VCaP (cell line): ENCODE measurements around the gene PMS1.

ENCODE experiments used
- H3K27ac ChIP-seq: fragments of 450-650 bp; 2 replicates; pipeline ENCODE4 v1.5.1; 2017
- CTCF ChIP-seq: fragments of 450-650 bp; conservative IDR thresholded peaks from 2 replicates; pipeline ENCODE4 v1.5.1; 2017; ENCODE audit warnings: mild to moderate bottlenecking, moderate library complexity

Gene PMS1

GRCh38 chr2:189835855-189836558 lies 51.8 kb downstream of the PMS1 start:
- TF ChIP-seq CTCF = no peak
- H3K27ac ChIP-seq = no peak overlapping the region; the same call in 1 of the 2 replicates

DNA sequence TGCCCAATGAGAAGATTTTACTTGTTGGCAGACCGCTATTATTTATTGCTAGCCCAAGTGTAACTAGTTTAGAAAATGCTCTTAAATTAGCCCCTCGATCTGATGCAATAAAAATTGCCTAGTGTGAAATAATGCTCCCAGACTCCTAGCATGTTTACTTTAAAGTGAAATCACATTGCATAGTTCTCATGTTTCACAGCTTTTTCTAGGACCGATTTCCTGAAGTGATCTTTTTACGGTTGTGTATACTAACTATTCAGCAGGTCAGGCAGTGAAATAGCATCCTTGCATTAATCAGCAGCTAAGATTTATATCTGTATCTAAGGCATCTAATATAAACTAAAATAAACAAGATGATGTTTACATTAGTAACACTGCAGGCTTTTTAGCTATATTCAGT lies 52.4 kb downstream of the PMS1 start:
- no peak for TF ChIP-seq CTCF

GRCh38 chr2:189837326-189837725 lies 53.1 kb downstream of the PMS1 start:
- H3K27ac ChIP-seq = no peak overlapping the region
- no peak for TF ChIP-seq CTCF

More for the DNA sequence above, 52.4 kb downstream of the PMS1 start:
- no peak overlapping the region; the same call in 1 of the 2 replicates for H3K27ac ChIP-seq

- H3K27ac ChIP-seq = no peak overlapping the region
- TF ChIP-seq CTCF = no peak
These were observed 56.8 kb downstream of the PMS1 start for GRCh38 chr2:189841019-189841418.

DNA sequence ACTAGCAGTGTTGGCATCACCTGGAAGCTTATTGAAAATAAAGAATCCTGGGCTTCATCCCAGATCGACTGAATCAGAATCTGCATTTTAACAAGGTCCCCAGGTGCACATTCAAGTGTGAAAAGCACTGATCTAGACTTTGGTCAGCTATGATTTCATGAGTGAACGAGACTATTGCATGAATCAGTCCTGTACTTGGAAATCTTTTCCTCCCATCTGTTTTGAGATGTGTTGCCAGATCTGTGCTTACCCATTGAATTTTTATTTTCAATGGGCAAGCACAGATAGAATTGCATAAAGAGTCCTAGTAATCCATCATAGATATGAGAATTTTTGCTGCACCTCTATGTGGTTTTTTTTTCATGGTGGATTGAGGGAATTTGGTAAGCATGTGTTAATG lies 64.0 kb downstream of the PMS1 start:
- H3K27ac ChIP-seq = no peak overlapping the region
- TF ChIP-seq CTCF = no peak

DNA sequence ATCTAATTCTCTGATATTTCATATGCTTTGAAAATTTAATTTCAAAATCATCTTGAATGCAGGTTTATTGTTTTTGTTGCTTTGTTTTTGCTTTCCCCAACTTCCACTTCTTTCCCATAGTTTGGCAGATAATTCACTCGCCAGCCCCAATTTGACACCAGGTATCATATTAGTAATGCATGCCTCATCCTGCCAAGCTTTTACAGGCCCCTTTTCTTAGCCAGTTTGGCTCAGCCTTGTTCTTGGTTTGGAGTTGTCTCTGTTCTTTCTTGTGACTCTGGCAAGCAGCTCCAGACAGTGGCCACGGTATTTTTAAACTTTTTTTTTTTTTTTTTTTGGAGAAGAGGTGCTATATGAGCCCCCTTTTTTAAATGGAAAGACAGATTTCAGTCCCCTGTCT lies 65.3 kb downstream of the PMS1 start:
- TF ChIP-seq CTCF = no peak
- no peak overlapping the region for H3K27ac ChIP-seq

- no peak overlapping the region for H3K27ac ChIP-seq
- no peak for TF ChIP-seq CTCF
These were observed 67.0 kb downstream of the PMS1 start for GRCh38 chr2:189851174-189851826.
